Neural cell (in vitro differentiated cells): ENCODE measurements around the gene DGKD. TPM values are rescaled to one million over a fixed set of nuclear protein-coding genes. Genes with fewer than 3 reads are reported as not detected.

Source experiments
- H2AFZ ChIP-seq: fragments of 200-600, 300-800 bp; sonication (generic), shearing (Covaris generic); 2 replicates; pipeline ENCODE4 v1.6.0; 2014; ENCODE audit warnings: low read depth, mild to moderate bottlenecking, antibody characterized with exemption, low read length, moderate library complexity
- H3F3A ChIP-seq: fragments of 200-600 bp; shearing (Covaris generic); 2 replicates; pipeline ENCODE4 v1.6.1; 2016; ENCODE audit warnings: mild to moderate bottlenecking, moderate library complexity, mixed read lengths, antibody characterized with exemption, low read length; ENCODE audit not compliant: insufficient read depth, poor library complexity, severe bottlenecking
- H3K27ac ChIP-seq: fragments of 200-600, 300-800 bp; sonication (generic), shearing (Covaris generic); 2 replicates; pipeline ENCODE4 v1.5.1; 2014; ENCODE audit warnings: mild to moderate bottlenecking, low read length, moderate library complexity
- H3K27me3 ChIP-seq: fragments of 300-800, 200-600 bp; sonication (generic), shearing (Covaris generic); 2 replicates; pipeline ENCODE4 v1.6.0; 2014; ENCODE audit warnings: mild to moderate bottlenecking, low read depth, low read length, moderate library complexity; ENCODE audit not compliant: insufficient read depth
- H3K36me3 ChIP-seq: fragments of 300-800, 200-600 bp; sonication (generic), shearing (Covaris generic); 2 replicates; pipeline ENCODE4 v1.5.1; 2014; ENCODE audit warnings: mild to moderate bottlenecking, antibody characterized with exemption, low read length, moderate library complexity; ENCODE audit not compliant: insufficient read depth
- H3K4me2 ChIP-seq: fragments of 300-800, 200-600 bp; sonication (generic), shearing (Covaris generic); 2 replicates; pipeline ENCODE4 v1.6.0; 2014; ENCODE audit warnings: mild to moderate bottlenecking, low read length
- H3K4me3 ChIP-seq: fragments of 300-800, 200-600 bp; sonication (generic), shearing (Covaris generic); 2 replicates; pipeline ENCODE4 v1.5.1; 2014; ENCODE audit warnings: mild to moderate bottlenecking, low read length, moderate library complexity
- H3K79me2 ChIP-seq: fragments of 200-600 bp; shearing (Covaris generic); replicated peaks from 2 replicates; pipeline ENCODE4 v1.6.0; 2014; ENCODE audit warnings: mild to moderate bottlenecking, low read length, moderate library complexity; ENCODE audit not compliant: insufficient read depth
- H3K9ac ChIP-seq: fragments of 300-800, 200-600 bp; sonication (generic), shearing (Covaris generic); 2 replicates; pipeline ENCODE4 v1.6.1; 2016; ENCODE audit warnings: mild to moderate bottlenecking, low read length, mixed read lengths
- H3K9me2 ChIP-seq: fragments of 200-600 bp; shearing (Covaris generic); 2 replicates; pipeline ENCODE4 v1.6.1; 2016; ENCODE audit warnings: mild to moderate bottlenecking, low read length, mixed read lengths; ENCODE audit not compliant: insufficient read depth
- H3K9me3 ChIP-seq: fragments of 200-600, 300-800 bp; sonication (generic), shearing (Covaris generic); 2 replicates; pipeline ENCODE4 v1.6.1; 2016; ENCODE audit warnings: mild to moderate bottlenecking, mixed run types, low read length, moderate library complexity, mixed read lengths
- H4K20me1 ChIP-seq: fragments of 200-600 bp; shearing (Covaris generic); 2 replicates; pipeline ENCODE4 v1.6.1; 2016; ENCODE audit warnings: mild to moderate bottlenecking, mixed run types; ENCODE audit not compliant: insufficient read depth
- CTCF ChIP-seq: fragments of 450-650 bp; IDR thresholded peaks from 2 replicates; pipeline ENCODE4 v1.5.1; 2014; ENCODE audit warnings: antibody characterized with exemption, mild to moderate bottlenecking, moderate library complexity; ENCODE audit not compliant: poor library complexity, severe bottlenecking
- EP300 ChIP-seq: fragments of 450-650 bp; conservative IDR thresholded peaks from 2 replicates; pipeline ENCODE4 v1.6.1; 2014; ENCODE audit warnings: antibody characterized with exemption, mild to moderate bottlenecking, moderate library complexity; ENCODE audit not compliant: poor library complexity, severe bottlenecking
- EZH2 ChIP-seq: fragments of 200-600, 300-800 bp; shearing (Covaris generic), sonication (generic); IDR thresholded peaks from 2 replicates; pipeline ENCODE4 v1.6.1; 2014; ENCODE audit warnings: antibody characterized with exemption, low read length, borderline replicate concordance, mild to moderate bottlenecking; ENCODE audit not compliant: insufficient read depth, poor library complexity, severe bottlenecking
- MXI1 ChIP-seq: fragments of 450-650 bp; conservative IDR thresholded peaks from 2 replicates; pipeline ENCODE4 v1.6.1; 2014; ENCODE audit warnings: antibody characterized with exemption, mild to moderate bottlenecking; ENCODE audit not compliant: poor library complexity, severe bottlenecking
- POLR2AphosphoS5 ChIP-seq: IDR thresholded peaks from 2 replicates; pipeline ENCODE4 v1.6.1; 2012
- RAD21 ChIP-seq: fragments of 450-650 bp; conservative IDR thresholded peaks from 2 replicates; pipeline ENCODE4 v1.6.1; 2014; ENCODE audit warnings: antibody characterized with exemption, mild to moderate bottlenecking, moderate library complexity
- SMC3 ChIP-seq: fragments of 450-650 bp; conservative IDR thresholded peaks from 2 replicates; pipeline ENCODE4 v1.6.1; 2014; ENCODE audit warnings: antibody characterized with exemption, mild to moderate bottlenecking, moderate library complexity; ENCODE audit not compliant: poor library complexity
- TAF1 ChIP-seq: IDR thresholded peaks from 2 replicates; pipeline ENCODE4 v1.6.1; 2012; ENCODE audit warnings: low read depth
- polyA plus RNA-seq: library from polyadenylated mRNA; depleted of rRNA; stranded (reverse); fragments of >200 nt; gene quantifications from 2 replicates; pipeline ENCODE4 v1.2.3, GENCODE V29; 2014
- TF ChIP-seq, protein P1 (sequence below): IDR thresholded peaks from 2 replicates; pipeline ENCODE4 v1.6.1; 2012; ENCODE audit warnings: borderline replicate concordance

The DGKD gene
- polyA plus RNA-seq, 1 donor from 2014 or later = 36.4 TPM

DNA sequence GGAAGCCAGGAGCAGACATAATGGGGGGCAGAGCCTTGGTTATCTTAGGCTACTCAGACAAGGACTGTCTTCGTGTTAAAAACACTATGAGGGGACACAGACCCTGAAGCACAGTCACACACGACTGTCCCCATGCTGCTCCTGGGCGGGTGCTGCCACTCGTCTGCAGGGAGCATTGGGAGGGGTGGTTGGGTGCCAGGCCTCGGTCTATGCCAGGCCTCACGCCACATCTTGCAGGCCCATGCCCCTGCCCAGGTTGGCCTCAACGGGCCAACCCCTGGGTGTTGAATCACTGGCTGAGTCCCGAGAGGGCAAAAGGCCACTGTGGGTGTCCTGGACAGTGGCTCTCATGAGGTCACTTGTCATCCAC, 114.4 kb downstream of the DGKD start:
- H3K27ac ChIP-seq = no peak overlapping the region

DNA sequence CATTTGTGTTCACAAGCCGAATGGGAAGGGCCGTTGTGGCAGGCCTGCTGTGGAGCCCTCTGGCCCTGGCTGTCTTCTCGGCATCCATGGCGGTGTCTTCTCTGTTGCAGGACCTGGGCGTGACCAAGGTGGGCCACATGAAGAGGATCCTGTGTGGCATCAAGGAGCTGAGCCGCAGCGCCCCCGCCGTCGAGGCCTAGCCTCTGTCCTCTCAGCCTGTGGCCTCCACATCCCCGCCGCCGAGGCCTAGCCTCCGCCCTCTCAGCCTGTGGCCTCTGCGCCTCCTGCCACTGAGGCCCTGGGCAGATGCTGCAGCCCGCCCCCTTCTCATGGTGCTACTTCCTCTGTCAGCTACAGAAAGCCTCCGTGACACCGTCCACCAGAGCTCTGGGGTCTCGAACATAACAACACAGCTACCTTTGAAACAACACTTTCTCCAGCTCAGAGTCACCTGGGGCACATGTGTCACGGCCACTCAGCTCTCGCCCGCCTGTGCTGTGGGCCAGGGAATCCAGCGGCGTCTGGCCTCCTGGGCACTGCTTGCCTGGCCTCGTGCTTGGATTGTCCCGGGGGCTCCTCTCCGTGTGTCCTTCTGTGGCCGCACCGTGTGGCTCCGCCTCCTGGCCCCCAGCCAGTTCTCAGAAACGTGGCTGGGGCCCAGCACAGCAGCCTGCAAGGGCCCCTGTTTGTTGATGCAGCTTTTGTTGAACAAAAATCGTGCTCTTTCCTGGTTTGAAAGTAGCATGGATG, 115.1 kb downstream of the DGKD start:
- no peaks in the 10 kb centered on the region for H3K79me2 ChIP-seq
- H3K27me3 ChIP-seq = no peaks in the 10 kb centered on the region
- H3K36me3 ChIP-seq = peaks cover 4% of the 10 kb centered on the region
- H3K9me2 ChIP-seq = no peaks in the 10 kb centered on the region
- no peak overlapping the region for H3K9ac ChIP-seq
- H3F3A ChIP-seq = no peaks in the 10 kb centered on the region
- H3K4me2 ChIP-seq = no peak overlapping the region
- no peak overlapping the region for H2AFZ ChIP-seq
- H3K27ac ChIP-seq = no peak overlapping the region
- no peak overlapping the region for H3K4me3 ChIP-seq
- no peaks in the 10 kb centered on the region for H4K20me1 ChIP-seq
- no peaks in the 10 kb centered on the region for H3K9me3 ChIP-seq
- no peak for TF ChIP-seq CTCF
- no peak for TF ChIP-seq EP300
- TF ChIP-seq SMC3 = no peak
- TF ChIP-seq, protein P1, sequence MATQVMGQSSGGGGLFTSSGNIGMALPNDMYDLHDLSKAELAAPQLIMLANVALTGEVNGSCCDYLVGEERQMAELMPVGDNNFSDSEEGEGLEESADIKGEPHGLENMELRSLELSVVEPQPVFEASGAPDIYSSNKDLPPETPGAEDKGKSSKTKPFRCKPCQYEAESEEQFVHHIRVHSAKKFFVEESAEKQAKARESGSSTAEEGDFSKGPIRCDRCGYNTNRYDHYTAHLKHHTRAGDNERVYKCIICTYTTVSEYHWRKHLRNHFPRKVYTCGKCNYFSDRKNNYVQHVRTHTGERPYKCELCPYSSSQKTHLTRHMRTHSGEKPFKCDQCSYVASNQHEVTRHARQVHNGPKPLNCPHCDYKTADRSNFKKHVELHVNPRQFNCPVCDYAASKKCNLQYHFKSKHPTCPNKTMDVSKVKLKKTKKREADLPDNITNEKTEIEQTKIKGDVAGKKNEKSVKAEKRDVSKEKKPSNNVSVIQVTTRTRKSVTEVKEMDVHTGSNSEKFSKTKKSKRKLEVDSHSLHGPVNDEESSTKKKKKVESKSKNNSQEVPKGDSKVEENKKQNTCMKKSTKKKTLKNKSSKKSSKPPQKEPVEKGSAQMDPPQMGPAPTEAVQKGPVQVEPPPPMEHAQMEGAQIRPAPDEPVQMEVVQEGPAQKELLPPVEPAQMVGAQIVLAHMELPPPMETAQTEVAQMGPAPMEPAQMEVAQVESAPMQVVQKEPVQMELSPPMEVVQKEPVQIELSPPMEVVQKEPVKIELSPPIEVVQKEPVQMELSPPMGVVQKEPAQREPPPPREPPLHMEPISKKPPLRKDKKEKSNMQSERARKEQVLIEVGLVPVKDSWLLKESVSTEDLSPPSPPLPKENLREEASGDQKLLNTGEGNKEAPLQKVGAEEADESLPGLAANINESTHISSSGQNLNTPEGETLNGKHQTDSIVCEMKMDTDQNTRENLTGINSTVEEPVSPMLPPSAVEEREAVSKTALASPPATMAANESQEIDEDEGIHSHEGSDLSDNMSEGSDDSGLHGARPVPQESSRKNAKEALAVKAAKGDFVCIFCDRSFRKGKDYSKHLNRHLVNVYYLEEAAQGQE = no peak
- TF ChIP-seq POLR2AphosphoS5 = no peak
- TF ChIP-seq EZH2 = no peak
- no peak for TF ChIP-seq RAD21

More for the DNA sequence above, 114.4 kb downstream of the DGKD start:
- Histone ChIP-seq H4K20me1 (no peaks in the 10 kb centered on the region), H3K4me3 (no peak overlapping the region), H2AFZ (no peak overlapping the region), H3K9me3 (no peaks in the 10 kb centered on the region), H3K9ac (no peak overlapping the region), H3F3A (no peaks in the 10 kb centered on the region), H3K79me2 (no peaks in the 10 kb centered on the region), H3K4me2 (no peak overlapping the region), H3K36me3 (peaks cover 4% of the 10 kb centered on the region), H3K27me3 (no peaks in the 10 kb centered on the region), H3K9me2 (no peaks in the 10 kb centered on the region)
- TF ChIP-seq MXI1 (no peak), TAF1 (no peak), POLR2AphosphoS5 (no peak), SMC3 (no peak), EZH2 (no peak), RAD21 (no peak), CTCF (no peak), EP300 (no peak)
- TF ChIP-seq, protein P1 = no peak
